Astrocyte of the cerebellum (primary cell): Measurements from ENCODE around the gene CHTOP.

Experiments used
- DNase-seq: peaks from one replicate; pipeline ENCODE4 v3.0.0-alpha.2; 2011; ENCODE audit warnings: low read depth
- H3K4me3 ChIP-seq: 2 replicates; pipeline ENCODE4 v1.5.1; 2011; ENCODE audit warnings: mild to moderate bottlenecking, low read depth, low read length, moderate library complexity
- CTCF ChIP-seq: IDR thresholded peaks from 2 replicates; pipeline ENCODE4 v1.5.1; 2012; ENCODE audit warnings: low read length, low read depth, moderate library complexity, mild to moderate bottlenecking; ENCODE audit errors: missing control alignments
- in situ Hi-C: cut with HindIII; loops from 2 replicates; pipeline ENCODE4 v1.10.0; 2017; ENCODE audit warnings: low sequenced_read_pairs

The CHTOP gene

GRCh38 chr1:153683854-153684253, 50.0 kb downstream of the CHTOP start:
- DNase-seq: no peak
- in situ Hi-C loops: no loop called here
- no peak for TF ChIP-seq CTCF
- no peak overlapping the region for H3K4me3 ChIP-seq

GRCh38 chr1:153684892-153685291, 51.0 kb downstream of the CHTOP start:
- in situ Hi-C loops: no loop called here
- no peak overlapping the region for H3K4me3 ChIP-seq
- no peak for DNase-seq
- no peak for TF ChIP-seq CTCF

GRCh38 chr1:153685544-153686340, 51.9 kb downstream of the CHTOP start:
- DNase-seq: no peak
- no peak for TF ChIP-seq CTCF
- H3K4me3 ChIP-seq: no peak overlapping the region
- in situ Hi-C loops: no loop called here

- H3K4me3 ChIP-seq: no peak overlapping the region
- DNase-seq: no peak
- TF ChIP-seq CTCF: no peak
- in situ Hi-C loops: no loop called here
Measured at GRCh38 chr1:153687346-153688125, 53.7 kb downstream of the CHTOP start.

GRCh38 chr1:153688276-153688675, 54.4 kb downstream of the CHTOP start:
- no peak for TF ChIP-seq CTCF
- H3K4me3 ChIP-seq: no peak overlapping the region
- DNase-seq: no peak
- in situ Hi-C loops: no loop called here

GRCh38 chr1:153688736-153689328, 55.0 kb downstream of the CHTOP start:
- TF ChIP-seq CTCF: no peak
- in situ Hi-C loops: no loop called here
- H3K4me3 ChIP-seq: no peak overlapping the region
- DNase-seq: no peak
